Measurements from ENCODE around the gene CTU2. TPM values are rescaled to one million over a fixed set of nuclear protein-coding genes. Genes with fewer than 3 reads are reported as not detected.

CTU2 gene
- total RNA-seq = 10 to 100 TPM in 1 of 4 donors, 1 to 10 TPM in 3; 4.4 to 13.2 (median 6.3) TPM

GRCh38 chr16:88706229-88706964 lies at the start of gene CTU2, which contains the start of gene RNF166:
CTU2 (plus strand) TSS chr16:88706503; CDS start chr16:88706531, 28 bp downstream.
RNF166 (minus strand) TSS chr16:88706408; CDS start chr16:88706325, 83 bp downstream.
- 0% methylated on average over 2 to 8 of the region's 86 CpGs for WGBS, 2 donors

GRCh38 chr16:88657371-88657770 lies 48.9 kb upstream of the CTU2 start:
- Histone ChIP-seq H3K4me3 (no peak overlapping the region), H3K27ac (no peak overlapping the region), H3K27me3 (no peaks in the 10 kb centered on the region), H3K36me3 (peaks cover 0 to 80% (median 9%) of the 10 kb centered on the region in 3 donors), H3K4me1 (peaks cover 0 to 14% (median 5%) of the 10 kb centered on the region in 3 donors), H3K9me3 (no peaks in the 10 kb centered on the region)
- intact Hi-C loops (cut with DNase I) = no loop called here
- TF ChIP-seq POLR2A (IDR thresholded peaks at IDR 0.05) (no peak), CTCF (IDR thresholded peaks at IDR 0.05) (no peak)
- WGBS, 2 donors = no CpG with 5 or more reads among the region's 19 CpGs
- DNase-seq = no peak

More at GRCh38 chr16:88706229-88706964, at the start of gene CTU2, which contains the start of gene RNF166:
- intact Hi-C loops (cut with DNase I) = no loop called here
- H3K4me3 ChIP-seq = peak within 1 kb of the TSS; percentile 93 to 99 (median 95)
- H3K27ac ChIP-seq = peak within 1 kb of the TSS; percentile 78 to 95 (median 90)
- H3K27me3 ChIP-seq = no peaks in the 10 kb centered on the region
- H3K36me3 ChIP-seq = peaks cover 0 to 10% (median 0%) of the 10 kb centered on the region in 3 donors
- H3K9me3 ChIP-seq = no peaks in the 10 kb centered on the region
- DNase-seq = no peak
- peaks cover 22 to 68% (median 23%) of the 10 kb centered on the region in 3 donors for H3K4me1 ChIP-seq
- TF ChIP-seq POLR2A (IDR thresholded peaks at IDR 0.05) (peak in 3 of 4 donors; percentile 70 to 91 (median 82)), CTCF (IDR thresholded peaks at IDR 0.05) (peak in 4 of 6 experiments; percentile 10 to 46 (median 25))

- Histone ChIP-seq H3K9me3 (no peaks in the 10 kb centered on the region), H3K4me1 (peaks cover under 1 to 21% (median 6%) of the 10 kb centered on the region in 3 donors), H3K27ac (no peak overlapping the region), H3K4me3 (no peak overlapping the region), H3K36me3 (peaks cover 0 to 67% (median 9%) of the 10 kb centered on the region in 3 donors), H3K27me3 (no peaks in the 10 kb centered on the region)
- whole genome bisulfite sequencing, 2 donors = 88 to 97% methylated on average over 8 to 12 of the region's 15 CpGs
- no peak for TF ChIP-seq POLR2A (IDR thresholded peaks at IDR 0.05)
- no peak for DNase-seq
- intact Hi-C loops (cut with DNase I) = no loop called here
Observed at GRCh38 chr16:88658714-88659113, 47.6 kb upstream of the CTU2 start.

- WGBS, 2 donors = 78% methylated on average over 9 of the region's 25 CpGs; no CpG with 5 or more reads in 1 of the 2 donors
Observed at GRCh38 chr16:88659160-88659559, 47.1 kb upstream of the CTU2 start.

GRCh38 chr16:88661468-88661867 lies 44.8 kb upstream of the CTU2 start:
- H3K4me3 ChIP-seq = peak overlapping the region in 1 of 4 donors; percentile 99

More at GRCh38 chr16:88659160-88659559, 47.1 kb upstream of the CTU2 start:
- no peaks in the 10 kb centered on the region for H3K27me3 ChIP-seq
- DNase-seq = no peak
- H3K9me3 ChIP-seq = no peaks in the 10 kb centered on the region
- no peak overlapping the region for H3K4me3 ChIP-seq
- H3K4me1 ChIP-seq = peaks cover 5 to 25% (median 10%) of the 10 kb centered on the region in 3 donors
- peaks cover 0 to 62% (median 9%) of the 10 kb centered on the region in 3 donors for H3K36me3 ChIP-seq
- TF ChIP-seq CTCF (IDR thresholded peaks at IDR 0.05) (no peak), POLR2A (IDR thresholded peaks at IDR 0.05) (no peak)
- intact Hi-C loops (cut with DNase I) = no loop called here
- no peak overlapping the region for H3K27ac ChIP-seq

More at GRCh38 chr16:88661468-88661867, 44.8 kb upstream of the CTU2 start:
- no peaks in the 10 kb centered on the region for H3K27me3 ChIP-seq
- 79 to 80% methylated on average over 9 to 10 of the region's 10 CpGs for WGBS, 2 donors
- H3K4me1 ChIP-seq = peaks cover 6 to 39% (median 12%) of the 10 kb centered on the region in 3 donors
- no peaks in the 10 kb centered on the region for H3K9me3 ChIP-seq
- H3K27ac ChIP-seq = no peak overlapping the region
- TF ChIP-seq POLR2A (IDR thresholded peaks at IDR 0.05) (no peak), CTCF (IDR thresholded peaks at IDR 0.05) (no peak)
- intact Hi-C loops (cut with DNase I) = no loop called here
- no peak for DNase-seq
- H3K36me3 ChIP-seq = peaks cover 0 to 39% (median 4%) of the 10 kb centered on the region in 3 donors

Data from esophagus squamous epithelium (tissue), 5 donors.